CD4-positive, alpha-beta memory T cell (primary cell): ENCODE measurements around the gene HES6. TPM values are rescaled to one million over a fixed set of nuclear protein-coding genes. Genes with fewer than 3 reads are reported as not detected.

Source experiments
- CTCF ChIA-PET: fragments of 350-600 bp; sonication (Branson Sonifier 250); formaldehyde crosslinking; loops from one replicate; lab custom pipeline; 2021; ENCODE audit warnings: inconsistent platforms; ENCODE audit not compliant: partially characterized antibody; lab: Charles Lee
- POLR2A ChIA-PET: fragments of 350-600 bp; sonication (Branson Sonifier 250); formaldehyde crosslinking; loops from one replicate; lab custom pipeline; 2021; ENCODE audit not compliant: partially characterized antibody; lab: Charles Lee
- DNase-seq, 5 donors: peaks; one replicate each; pipeline versions ENCODE4 v3.0.0 to v3.0.0-alpha.2; 2020 to 2022; ENCODE audit warnings: mixed read lengths in 1 of 5
- H3K27ac ChIP-seq: one replicate; pipeline ENCODE4 v1.7.0; 2013; ENCODE audit warnings: low read depth, low read length
- H3K27me3 ChIP-seq: 2 replicates; pipeline ENCODE4 v1.7.0; 2013; ENCODE audit warnings: mild to moderate bottlenecking, low read length, moderate library complexity; ENCODE audit not compliant: insufficient read depth
- H3K36me3 ChIP-seq: 2 replicates; pipeline ENCODE4 v1.7.0; 2013; ENCODE audit warnings: mild to moderate bottlenecking, low read length, moderate library complexity; ENCODE audit not compliant: insufficient read depth
- H3K4me1 ChIP-seq: 2 replicates; pipeline ENCODE4 v1.7.0; 2013; ENCODE audit warnings: mild to moderate bottlenecking, low read length, moderate library complexity; ENCODE audit not compliant: insufficient read depth
- H3K4me3 ChIP-seq, 2 donors: one replicate each; pipeline ENCODE4 v1.7.0; 2013; ENCODE audit warnings: low read length in 2 of 2, mild to moderate bottlenecking in 1 of 2
- H3K9me3 ChIP-seq, 2 donors: one replicate each; pipeline ENCODE4 v1.7.0; 2013; ENCODE audit warnings: low read length in 2 of 2, control low read depth in 1 of 2; ENCODE audit not compliant: control insufficient read depth in 1 of 2
- H3K27ac Mint-ChIP-seq, 7 donors: one replicate each; pipeline ENCODE4 v1.8.0; 2020 to 2021; ENCODE audit warnings: mixed read lengths in 7 of 7, mild to moderate bottlenecking in 6 of 7, inconsistent platforms in 3 of 7, moderate library complexity in 3 of 7
- H3K27me3 Mint-ChIP-seq, 2 donors: one replicate each; pipeline ENCODE4 v1.8.0; 2020 to 2021; ENCODE audit warnings: mixed read lengths in 2 of 2
- H3K36me3 Mint-ChIP-seq, 2 donors: one replicate each; pipeline ENCODE4 v1.8.0; 2020 to 2021; ENCODE audit warnings: mixed read lengths in 2 of 2, inconsistent platforms in 1 of 2, mild to moderate bottlenecking in 1 of 2
- H3K4me1 Mint-ChIP-seq, 4 donors: one replicate each; pipeline ENCODE4 v1.8.0; 2020 to 2021; ENCODE audit warnings: mixed read lengths in 4 of 4, mild to moderate bottlenecking in 1 of 4
- H3K4me3 Mint-ChIP-seq, 8 donors: one replicate each; pipeline ENCODE4 v1.8.0; 2020 to 2021; ENCODE audit warnings: mixed read lengths in 8 of 8, mild to moderate bottlenecking in 7 of 8, moderate library complexity in 6 of 8, inconsistent platforms in 3 of 8
- H3K9me3 Mint-ChIP-seq, 8 donors: one replicate each; pipeline ENCODE4 v1.8.0; 2020 to 2021; ENCODE audit warnings: mixed read lengths in 8 of 8, mild to moderate bottlenecking in 5 of 8, inconsistent platforms in 3 of 8, moderate library complexity in 1 of 8
- intact Hi-C: fragments of 100-400 bp; cut with micrococcal nuclease; formaldehyde crosslinking; loops from one replicate; pipeline ENCODE4 v1.15.1; 2023
- polyA plus RNA-seq, 2 donors: library from polyadenylated mRNA; unstranded; fragments of 300-500 nt; fragmentation: Illumina TruSeq; gene quantifications; one replicate each; pipeline ENCODE4 v1.2.3, GENCODE V29; 2021
- total RNA-seq, 2 experiments: library from RNA; stranded (reverse); gene quantifications; one replicate each; pipeline ENCODE4 v1.2.3, GENCODE V29; 2021

HES6 gene
- total and polyA plus RNA-seq, 4 experiments from 2014 or later, result 0.67 to 4.9 (median 1.5) TPM

DNA sequence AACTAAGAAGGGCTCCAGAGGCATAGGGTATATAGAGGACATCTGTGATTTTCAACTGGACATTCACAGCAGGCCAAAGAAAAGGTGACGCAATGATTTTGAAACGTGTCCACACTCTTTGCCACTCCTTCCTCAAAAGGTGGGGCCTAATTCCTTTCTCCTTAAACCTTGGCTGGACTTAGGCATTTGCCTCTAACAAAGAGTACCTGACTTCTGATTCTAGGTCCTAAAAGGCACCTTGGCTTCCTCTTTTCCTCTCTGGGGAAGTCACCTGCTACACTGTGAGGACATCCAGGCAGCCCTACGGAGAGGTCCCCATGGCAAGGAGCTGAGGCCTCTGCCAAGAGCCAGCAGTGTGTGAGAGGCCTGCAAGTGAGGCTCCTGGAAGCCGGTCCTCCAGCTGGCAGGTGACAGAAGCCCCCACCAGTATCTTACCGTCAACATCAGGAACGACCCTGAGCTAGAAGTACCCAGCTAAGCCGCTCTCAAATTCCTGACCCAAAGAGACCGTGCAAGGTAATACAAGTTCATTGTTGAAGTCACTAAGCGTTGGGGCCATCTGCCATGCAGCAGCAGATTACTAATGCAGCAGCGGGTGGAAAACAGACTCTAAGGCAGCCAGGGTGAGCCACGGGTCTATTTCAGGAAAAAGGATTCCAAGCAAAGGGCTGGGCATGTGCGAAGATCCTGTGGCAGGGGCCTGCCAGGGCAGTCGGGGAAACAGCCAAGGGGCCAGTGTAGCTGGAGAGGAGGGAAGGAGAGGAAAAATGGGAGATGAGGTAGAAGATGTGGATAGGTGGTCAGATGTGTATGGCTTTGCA lies 7.4 kb upstream of the HES6 start:
- Mint-ChIP-seq H3K27ac (peak overlapping the region in 3 of 7 donors; percentile 11 to 75 (median 26)), H3K4me3 (no peak overlapping the region), H3K27me3 (no peaks in the 10 kb centered on the region), H3K9me3 (no peaks in the 10 kb centered on the region), H3K36me3 (peaks cover 19 to 41% of the 10 kb centered on the region in 2 donors), H3K4me1 (peaks cover 0 to under 1% (median 0%) of the 10 kb centered on the region in 4 donors)
- H3K9me3 ChIP-seq, result no peaks in the 10 kb centered on the region
- no peak overlapping the region for H3K27ac ChIP-seq
- no peak for DNase-seq
- ChIA-PET CTCF (interaction anchor here (0.6 kb wide), 1 partner anchor 18 kb away, joined by 3 read pairs; no protein-coding TSS in a partner anchor), POLR2A (no interaction called here)
- no peaks in the 10 kb centered on the region for H3K27me3 ChIP-seq
- no peak overlapping the region for H3K4me3 ChIP-seq
- no peaks in the 10 kb centered on the region for H3K4me1 ChIP-seq
- peaks cover 8% of the 10 kb centered on the region for H3K36me3 ChIP-seq
- intact Hi-C loops, result no loop called here

DNA sequence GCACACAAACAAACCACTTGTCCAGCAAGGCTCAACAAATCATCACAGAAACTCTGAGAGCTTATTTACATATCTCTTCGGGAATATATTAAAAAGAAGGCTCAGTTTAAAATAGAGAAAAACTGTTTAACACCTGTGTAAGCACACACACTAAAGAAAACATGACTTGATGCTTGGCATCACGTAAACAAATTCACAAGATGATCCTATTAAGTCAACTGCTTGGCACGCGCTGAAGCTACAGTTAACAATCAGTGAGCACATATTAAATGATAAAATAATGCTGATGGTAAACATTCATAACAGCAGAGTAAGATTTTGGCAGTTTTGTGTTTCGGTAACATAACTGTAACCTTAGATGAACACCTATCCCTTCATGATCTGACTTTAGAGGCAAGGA lies 4.3 kb upstream of the HES6 start:
- intact Hi-C loops, result no loop called here
- no peak overlapping the region for H3K4me3 ChIP-seq

DNA sequence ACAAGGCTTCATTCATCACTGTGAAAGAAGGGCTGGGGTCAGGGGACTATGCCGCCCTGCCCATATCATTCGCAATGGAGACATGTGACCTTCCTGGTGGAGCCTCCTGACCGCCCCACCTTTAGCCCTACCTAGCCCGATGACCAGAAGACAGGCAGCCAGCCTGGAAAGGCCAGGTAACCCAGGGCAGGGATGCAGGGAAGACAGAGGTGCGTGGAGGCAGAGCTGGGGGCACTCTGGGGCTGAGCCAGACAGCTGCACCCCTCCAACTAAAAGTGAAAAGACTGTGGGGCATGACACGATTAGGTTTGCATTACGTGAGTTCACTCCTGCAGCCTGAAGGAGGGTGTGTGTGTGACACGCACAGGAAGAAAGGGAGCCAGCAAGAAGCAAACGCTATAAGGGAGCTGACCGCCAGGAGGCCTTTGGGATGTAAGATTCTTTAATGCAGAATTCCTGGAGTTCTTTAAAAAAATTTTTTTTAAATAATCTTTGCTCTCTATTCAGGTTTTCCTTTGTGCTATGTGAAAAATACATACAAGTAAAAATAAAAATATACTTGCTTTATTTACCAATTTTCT lies 3.7 kb upstream of the HES6 start:
- no peaks in the 10 kb centered on the region for H3K9me3 ChIP-seq
- H3K27ac ChIP-seq, result no peak overlapping the region
- Mint-ChIP-seq H3K36me3 (peaks cover 19 to 23% of the 10 kb centered on the region in 2 donors), H3K4me3 (no peak overlapping the region), H3K4me1 (peaks cover 0 to 15% (median 4%) of the 10 kb centered on the region in 4 donors), H3K27ac (no peak overlapping the region), H3K27me3 (peaks cover 0 to 2% of the 10 kb centered on the region in 2 donors), H3K9me3 (no peaks in the 10 kb centered on the region)
- H3K4me3 ChIP-seq, result no peak overlapping the region
- POLR2A ChIA-PET, result no interaction called here
- CTCF ChIA-PET, result interaction anchor here (1.8 kb wide), 1 partner anchor 20 kb away, joined by 4 read pairs; no protein-coding TSS in a partner anchor
- DNase-seq, result no peak
- peaks cover 6% of the 10 kb centered on the region for H3K36me3 ChIP-seq
- intact Hi-C loops, result no loop called here
- peaks cover 9% of the 10 kb centered on the region for H3K4me1 ChIP-seq
- H3K27me3 ChIP-seq, result no peaks in the 10 kb centered on the region

More for the DNA sequence above, 4.3 kb upstream of the HES6 start:
- Mint-ChIP-seq H3K27me3 (peaks cover 0 to 2% of the 10 kb centered on the region in 2 donors), H3K9me3 (no peaks in the 10 kb centered on the region), H3K27ac (no peak overlapping the region), H3K4me3 (no peak overlapping the region), H3K4me1 (peaks cover 0 to 15% (median 4%) of the 10 kb centered on the region in 4 donors), H3K36me3 (peaks cover 19 to 23% of the 10 kb centered on the region in 2 donors)
- POLR2A ChIA-PET, result no interaction called here
- Histone ChIP-seq H3K9me3 (no peaks in the 10 kb centered on the region), H3K4me1 (peaks cover 3% of the 10 kb centered on the region), H3K36me3 (peaks cover 6% of the 10 kb centered on the region), H3K27me3 (no peaks in the 10 kb centered on the region), H3K27ac (no peak overlapping the region)
- DNase-seq, result no peak
- CTCF ChIA-PET, result interaction anchor here (1.8 kb wide), 1 partner anchor 19 kb away, joined by 4 read pairs; no protein-coding TSS in a partner anchor

DNA sequence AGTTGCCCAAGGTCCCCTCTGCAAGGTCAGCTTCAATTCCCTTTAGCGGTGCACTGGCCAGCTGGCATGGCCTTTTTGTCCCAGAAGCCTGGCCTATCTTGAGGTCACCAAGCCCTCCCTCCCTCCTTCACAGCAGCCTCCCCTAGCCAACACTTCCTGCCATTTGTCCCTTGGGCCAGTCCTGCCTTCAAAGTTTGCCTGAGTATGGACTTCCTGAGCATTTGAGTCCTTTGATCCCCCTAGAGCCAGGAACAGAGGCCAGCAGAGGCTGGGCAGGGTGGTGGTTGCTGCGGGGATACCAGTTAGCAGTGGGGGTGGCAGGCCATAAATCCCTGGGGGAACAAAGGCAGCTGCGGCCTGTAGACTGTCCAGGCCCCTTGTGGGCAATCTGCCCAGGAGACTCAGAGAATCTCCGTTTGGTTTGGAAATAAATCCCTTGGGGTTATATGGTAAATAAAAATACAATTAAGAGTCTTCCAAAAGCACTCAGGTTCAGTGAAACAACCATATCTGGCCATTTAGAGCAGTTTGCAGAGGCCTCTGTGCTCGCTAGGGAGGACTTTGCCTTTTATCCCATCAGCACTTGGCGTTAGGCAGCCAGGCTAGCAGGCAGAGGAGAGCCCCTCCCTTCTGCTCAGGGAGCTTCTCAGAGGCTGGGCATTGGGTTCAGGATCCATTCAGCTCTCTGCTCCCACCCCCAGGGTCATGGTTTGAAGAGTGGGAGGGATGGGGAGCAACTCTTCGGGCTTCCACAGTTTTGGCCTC lies 3.1 kb upstream of the HES6 start:
- H3K9me3 Mint-ChIP-seq, result no peaks in the 10 kb centered on the region
- peaks cover 0 to 19% (median 4%) of the 10 kb centered on the region in 4 donors for H3K4me1 Mint-ChIP-seq
- ChIA-PET CTCF (interaction anchor here (1.8 kb wide), 1 partner anchor 21 kb away, joined by 4 read pairs; no protein-coding TSS in a partner anchor), POLR2A (no interaction called here)
- peaks cover 19% of the 10 kb centered on the region in 2 donors for H3K36me3 Mint-ChIP-seq
- intact Hi-C loops, result no loop called here
- H3K4me3 Mint-ChIP-seq, result no peak overlapping the region
- Histone ChIP-seq H3K36me3 (peaks cover 6% of the 10 kb centered on the region), H3K4me3 (no peak overlapping the region), H3K9me3 (no peaks in the 10 kb centered on the region), H3K27me3 (no peaks in the 10 kb centered on the region), H3K4me1 (peaks cover 12% of the 10 kb centered on the region), H3K27ac (no peak overlapping the region)
- H3K27me3 Mint-ChIP-seq, result peaks cover 0 to 2% of the 10 kb centered on the region in 2 donors
- DNase-seq, result no peak
- H3K27ac Mint-ChIP-seq, result peak overlapping the region in 2 of 7 donors; percentile 44 to 74

DNA sequence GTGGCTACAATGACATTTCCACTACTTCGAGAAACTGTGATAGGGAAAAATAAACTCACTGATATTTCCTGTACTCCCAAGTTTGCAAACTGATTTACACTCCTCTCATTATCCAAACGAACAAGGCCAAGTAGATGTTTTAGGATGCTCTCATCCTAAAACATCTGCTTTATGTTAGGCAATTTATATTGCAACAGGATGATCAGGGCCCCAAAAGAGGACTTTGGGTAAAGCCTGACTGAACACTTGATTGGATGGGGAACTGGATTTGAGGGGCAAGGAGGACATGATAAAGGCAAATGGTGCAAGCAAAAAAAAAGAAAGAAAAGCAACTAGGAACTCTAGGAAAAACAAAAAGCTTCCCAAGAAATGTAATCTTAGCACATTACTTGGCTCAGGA lies 2.1 kb upstream of the HES6 start:
- POLR2A ChIA-PET, result no interaction called here
- Mint-ChIP-seq H3K9me3 (no peaks in the 10 kb centered on the region), H3K27ac (peak overlapping the region in 6 of 7 donors; percentile 29 to 85 (median 42)), H3K4me1 (peaks cover 0 to 23% (median 4%) of the 10 kb centered on the region in 4 donors), H3K36me3 (peaks cover 15 to 16% of the 10 kb centered on the region in 2 donors), H3K27me3 (peaks cover 0 to 2% of the 10 kb centered on the region in 2 donors), H3K4me3 (peak overlapping the region; percentile 5 to 62 (median 38))
- intact Hi-C loops, result loop anchor here (2.0 kb wide), 2 partner anchors 39 to 47 kb away; partner anchors contain the start of genes ILKAP and PER2
- Histone ChIP-seq H3K36me3 (peaks cover 6% of the 10 kb centered on the region), H3K9me3 (no peaks in the 10 kb centered on the region), H3K4me1 (peaks cover 12% of the 10 kb centered on the region), H3K27ac (no peak overlapping the region), H3K27me3 (peaks cover under 1% of the 10 kb centered on the region), H3K4me3 (no peak overlapping the region)
- no peak for DNase-seq
- CTCF ChIA-PET, result no interaction called here

DNA sequence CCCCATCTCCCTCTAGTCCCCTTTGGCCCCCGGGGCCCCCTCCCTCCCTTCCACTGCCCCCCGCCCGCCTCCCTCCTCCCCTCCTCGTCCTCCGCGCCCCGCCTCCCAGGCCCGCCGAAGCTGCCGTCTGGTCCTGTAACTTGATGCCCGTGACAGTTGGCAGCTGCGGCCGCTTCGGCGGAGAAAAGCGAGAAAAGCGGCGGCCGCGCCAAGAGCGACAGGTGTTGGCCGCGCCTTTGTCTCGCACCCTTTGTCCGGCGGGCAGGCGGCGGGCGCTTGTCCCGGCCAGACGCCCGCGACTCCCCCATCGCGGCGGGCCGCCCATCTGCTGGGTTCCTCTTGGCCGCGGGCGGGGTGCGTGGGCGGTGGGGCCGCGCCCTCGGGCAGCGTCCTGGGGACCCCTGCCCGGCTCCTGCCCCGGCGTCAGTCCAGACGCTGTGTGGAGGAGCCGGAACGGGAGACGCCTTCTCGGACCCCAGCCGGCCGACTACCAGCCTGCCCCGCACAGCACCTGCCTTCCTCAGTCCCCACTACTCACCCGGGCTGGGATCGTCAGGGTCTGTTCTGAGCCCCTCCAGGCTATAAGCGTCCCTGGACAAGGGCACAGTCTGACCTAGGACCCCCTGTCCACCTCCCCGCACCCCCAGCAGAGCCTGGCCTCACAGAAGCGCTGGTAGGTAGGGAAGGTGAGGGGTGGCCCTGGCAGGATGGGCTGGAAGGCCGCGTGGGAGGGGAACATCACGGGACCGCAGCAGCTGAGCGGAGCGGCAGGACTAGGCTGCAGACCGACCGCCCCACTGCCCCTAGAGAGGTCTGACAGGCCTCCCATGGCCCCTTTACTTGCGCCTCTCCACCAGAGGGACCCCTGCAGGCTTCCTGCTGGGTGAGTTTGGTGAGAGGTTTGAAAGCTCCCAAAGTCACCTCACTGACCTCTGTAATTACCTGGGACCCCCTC lies 1.2 kb upstream of the HES6 start:
- Mint-ChIP-seq H3K4me3 (peak overlapping the region in 6 of 8 donors; percentile 31 to 87 (median 50)), H3K4me1 (peaks cover 0 to 23% (median 4%) of the 10 kb centered on the region in 4 donors), H3K36me3 (peaks cover 11 to 13% of the 10 kb centered on the region in 2 donors), H3K27me3 (peaks cover 6% of the 10 kb centered on the region in 2 donors), H3K9me3 (no peaks in the 10 kb centered on the region), H3K27ac (peak overlapping the region in 3 of 7 donors; percentile 29 to 85 (median 74))
- intact Hi-C loops, result loop anchor here (2.0 kb wide), 2 partner anchors 38 to 48 kb away; partner anchors contain the start of genes ILKAP and PER2
- Histone ChIP-seq H3K4me1 (peaks cover 12% of the 10 kb centered on the region), H3K9me3 (no peaks in the 10 kb centered on the region), H3K27ac (no peak overlapping the region), H3K36me3 (peaks cover 6% of the 10 kb centered on the region), H3K4me3 (no peak overlapping the region), H3K27me3 (peaks cover 5% of the 10 kb centered on the region)
- CTCF ChIA-PET, result no interaction called here
- POLR2A ChIA-PET, result no interaction called here
- peak in 2 of 5 donors; percentile 17 to 64 for DNase-seq
